ENCODE data around the gene GRB2.
A peak's percentile ranks its signal among the peaks of the same experiment; 100 is the strongest.

Gene GRB2

GRCh38 chr17:75412455-75413317, 7.2 kb upstream of the GRB2 start:
- DNase-seq (ENCODE audit: low spot score), result peak; percentile 62

- no peak for DNase-seq (ENCODE audit: low spot score)
These were observed 6.0 kb upstream of the GRB2 start for GRCh38 chr17:75411328-75412067.

- no peak for DNase-seq (ENCODE audit: low spot score)
These were observed 4.7 kb upstream of the GRB2 start for GRCh38 chr17:75410141-75410540.

GRCh38 chr17:75407655-75408352, 2.3 kb upstream of the GRB2 start:
- no peak for DNase-seq (ENCODE audit: low spot score)

- peak; percentile 22 for DNase-seq (ENCODE audit: low spot score)
These were observed 741 bp upstream of the GRB2 start for GRCh38 chr17:75406222-75406615.

GRCh38 chr17:75404731-75405364, 630 bp downstream of the GRB2 start:
- DNase-seq (ENCODE audit: low spot score), result peak; percentile 46

- peak; percentile 85 for DNase-seq (ENCODE audit: low spot score)
These were observed 1.2 kb downstream of the GRB2 start for GRCh38 chr17:75404223-75404730.

- no peak for DNase-seq (ENCODE audit: low spot score)
These were observed 2.3 kb downstream of the GRB2 start for GRCh38 chr17:75403131-75403530.

GRCh38 chr17:75402026-75402425, 3.5 kb downstream of the GRB2 start:
- no peak for DNase-seq (ENCODE audit: low spot score)

- no peak for DNase-seq (ENCODE audit: low spot score)
These were observed 5.0 kb downstream of the GRB2 start for GRCh38 chr17:75400326-75400939.

- no peak for DNase-seq (ENCODE audit: low spot score)
These were observed 7.2 kb downstream of the GRB2 start for GRCh38 chr17:75398279-75398678.

GRCh38 chr17:75397217-75397616, 8.3 kb downstream of the GRB2 start:
- DNase-seq (ENCODE audit: low spot score), result no peak

- no peak for DNase-seq (ENCODE audit: low spot score)
These were observed 8.7 kb downstream of the GRB2 start for GRCh38 chr17:75396796-75397195.

- no peak for DNase-seq (ENCODE audit: low spot score)
These were observed 9.5 kb downstream of the GRB2 start for GRCh38 chr17:75396025-75396424.

GRCh38 chr17:75394332-75394918, 11.1 kb downstream of the GRB2 start:
- peak; percentile 27 for DNase-seq (ENCODE audit: low spot score)

- peak; percentile 97 for DNase-seq (ENCODE audit: low spot score)
These were observed 11.8 kb downstream of the GRB2 start for GRCh38 chr17:75393523-75394331.

GRCh38 chr17:75392559-75392958, 12.9 kb downstream of the GRB2 start:
- DNase-seq (ENCODE audit: low spot score), result no peak

GRCh38 chr17:75390982-75391381, 14.5 kb downstream of the GRB2 start:
- DNase-seq (ENCODE audit: low spot score), result no peak

GRCh38 chr17:75388476-75389030, 16.9 kb downstream of the GRB2 start:
- DNase-seq (ENCODE audit: low spot score), result no peak

- DNase-seq (ENCODE audit: low spot score), result no peak
These were observed 17.7 kb downstream of the GRB2 start for GRCh38 chr17:75387771-75388170.
